ENCODE results near the gene LTV1.
A peak's percentile ranks its signal among the peaks of the same experiment; 100 is the strongest.
"Not testable (repeated sequence)": the region's sequence is repeated elsewhere in the genome, so short reads cannot be mapped to it uniquely, and the experiment has no call there.

The LTV1 gene

DNA sequence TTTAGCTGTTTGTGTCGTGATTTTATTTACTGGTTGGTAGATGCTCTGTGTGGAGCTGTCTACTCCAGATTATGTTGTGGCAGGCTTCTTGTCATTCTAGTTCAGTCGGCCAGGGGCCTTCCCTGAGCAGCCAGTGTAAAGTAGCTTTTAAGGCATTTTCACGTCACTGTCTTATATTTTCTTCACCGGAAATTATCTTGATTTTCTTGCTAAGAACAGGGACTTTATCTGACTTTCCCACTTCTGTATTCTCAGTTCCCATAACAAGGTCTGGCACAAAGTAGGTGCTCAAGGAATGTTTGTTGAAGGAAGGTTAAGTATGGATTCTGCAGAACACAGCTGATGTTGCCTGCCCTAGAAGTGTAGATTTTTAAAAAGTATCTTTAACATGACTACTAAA, 868 bp downstream of the LTV1 start:
- peak; percentile 31 for DNase-seq

DNA sequence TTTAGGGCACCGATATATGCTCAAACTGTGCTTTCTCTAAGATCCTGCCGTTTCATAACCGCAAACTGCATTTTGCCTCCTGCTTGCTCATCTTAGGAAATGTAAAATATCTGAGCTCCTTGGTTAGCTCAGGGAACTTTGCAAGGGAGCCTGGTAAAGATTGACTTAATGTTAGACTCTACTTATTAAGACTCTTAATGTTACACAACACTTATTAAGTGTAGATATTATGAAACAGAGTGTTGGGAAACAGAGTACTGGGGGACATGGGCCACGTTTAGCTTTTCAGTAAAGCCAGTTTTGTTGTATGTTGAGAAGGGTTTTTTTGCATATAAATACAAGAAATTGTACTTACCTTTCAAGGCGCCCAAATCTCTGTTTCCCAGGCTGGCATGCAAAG, 1.9 kb downstream of the LTV1 start:
- DNase-seq, result no peak

DNA sequence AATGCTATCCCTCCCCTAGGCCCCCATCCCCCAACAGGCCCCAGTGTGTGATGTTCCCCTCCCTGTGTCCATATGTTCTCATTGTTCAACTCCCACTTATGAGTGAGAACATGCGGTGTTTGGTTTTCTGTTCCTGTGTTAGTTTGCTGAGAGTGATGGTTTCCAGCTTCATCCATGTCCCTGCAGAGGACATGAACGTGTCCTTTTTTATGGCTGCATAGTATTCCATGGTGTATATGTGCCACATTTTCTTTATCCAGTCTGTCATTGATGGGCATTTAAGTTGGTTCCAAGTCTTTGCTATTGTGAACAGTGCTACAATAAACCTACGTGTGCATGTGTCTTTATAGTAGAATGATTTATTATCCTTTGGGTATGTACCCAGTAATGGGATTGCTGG, 8.6 kb downstream of the LTV1 start:
- not testable (repeated sequence) for DNase-seq

DNA sequence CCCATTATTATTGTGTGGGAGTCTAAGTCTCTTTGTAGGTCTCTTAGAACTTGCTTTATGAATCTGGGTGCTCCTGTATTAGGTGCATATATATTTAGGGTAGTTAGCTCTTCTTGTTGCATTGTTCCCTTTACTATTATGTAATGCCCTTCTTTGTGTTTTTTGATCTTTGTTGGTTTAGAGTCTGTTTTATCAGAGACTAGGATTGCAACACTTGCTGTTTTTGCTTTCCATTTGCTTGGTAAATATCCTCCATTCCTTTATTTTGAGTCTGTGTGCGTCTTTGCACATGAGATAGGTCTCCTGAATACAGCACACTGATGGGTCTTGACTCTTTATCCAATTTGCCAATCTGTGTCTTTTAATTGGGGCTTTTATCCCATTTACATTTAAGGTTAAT, 11.9 kb downstream of the LTV1 start:
- DNase-seq, result not testable (repeated sequence)

DNA sequence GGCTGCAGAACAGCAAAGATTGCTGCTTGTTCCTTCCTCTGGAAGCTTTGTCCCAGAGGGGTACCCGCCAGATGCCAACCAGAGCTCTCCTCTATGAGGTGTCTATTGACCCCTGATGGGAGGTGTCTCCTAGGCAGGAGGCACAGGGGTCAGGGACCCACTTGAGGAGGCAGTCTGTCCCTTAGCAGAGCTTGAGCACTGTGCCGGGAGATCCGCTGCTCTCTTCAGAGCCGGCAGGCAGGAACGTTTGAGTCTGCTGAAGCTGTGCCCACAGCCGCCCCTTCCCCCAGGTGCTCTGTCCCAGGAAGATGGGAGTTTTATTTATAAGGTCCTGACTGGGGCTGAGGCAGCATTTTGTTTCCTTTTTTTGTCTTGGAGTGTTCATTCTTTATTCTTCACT, 13.6 kb downstream of the LTV1 start:
- DNase-seq, result not testable (repeated sequence)

DNA sequence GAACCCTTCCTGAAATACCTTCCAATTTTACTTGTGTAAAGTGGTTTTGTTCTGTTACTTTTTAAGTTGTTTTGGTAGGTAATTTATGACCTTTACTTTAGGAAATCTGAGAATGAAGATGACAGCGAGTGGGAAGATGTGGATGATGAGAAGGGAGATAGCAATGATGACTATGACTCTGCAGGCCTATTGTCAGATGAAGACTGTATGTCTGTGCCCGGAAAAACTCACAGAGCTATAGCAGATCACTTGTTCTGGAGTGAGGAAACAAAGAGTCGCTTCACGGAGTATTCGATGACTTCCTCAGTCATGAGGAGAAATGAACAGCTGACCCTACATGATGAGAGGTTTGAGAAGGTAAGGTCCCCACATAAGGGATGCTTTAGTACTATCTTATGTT, 14.5 kb downstream of the LTV1 start:
- no peak for DNase-seq

DNA sequence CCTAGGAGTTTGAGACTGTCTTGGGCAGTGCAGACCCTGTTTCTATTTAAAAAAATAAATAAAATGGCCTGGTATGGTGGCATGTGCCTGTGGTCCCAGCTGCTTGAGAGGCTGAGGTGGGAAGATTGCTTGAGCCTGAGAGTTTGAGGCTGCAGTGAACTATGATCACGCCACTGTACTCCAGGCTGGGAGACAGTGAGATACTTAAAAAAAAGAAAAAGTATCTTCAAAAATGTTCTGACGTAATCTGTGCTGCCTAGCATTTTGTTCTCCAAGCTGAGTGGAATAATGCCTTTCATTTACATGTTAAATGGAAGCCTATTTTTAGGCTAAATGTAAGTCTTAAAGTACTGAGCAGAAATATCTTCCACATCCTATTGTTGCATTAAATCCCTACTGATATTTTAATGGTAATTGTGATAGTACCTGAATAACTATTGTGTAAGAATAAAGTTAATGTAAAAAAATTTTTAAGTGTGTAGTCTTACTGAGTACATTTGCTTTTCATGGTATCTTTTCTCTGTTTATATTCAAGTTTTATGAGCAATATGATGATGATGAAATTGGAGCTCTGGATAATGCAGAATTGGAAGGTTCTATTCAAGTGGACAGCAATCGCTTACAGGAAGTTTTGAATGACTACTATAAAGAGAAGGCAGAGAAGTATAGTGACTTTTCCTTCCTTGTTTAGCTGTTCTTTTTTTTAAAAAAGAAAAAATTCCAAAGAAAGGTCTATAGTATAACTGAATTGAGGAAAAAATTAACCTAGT, 16.9 kb downstream of the LTV1 start:
- no peak for DNase-seq

DNA sequence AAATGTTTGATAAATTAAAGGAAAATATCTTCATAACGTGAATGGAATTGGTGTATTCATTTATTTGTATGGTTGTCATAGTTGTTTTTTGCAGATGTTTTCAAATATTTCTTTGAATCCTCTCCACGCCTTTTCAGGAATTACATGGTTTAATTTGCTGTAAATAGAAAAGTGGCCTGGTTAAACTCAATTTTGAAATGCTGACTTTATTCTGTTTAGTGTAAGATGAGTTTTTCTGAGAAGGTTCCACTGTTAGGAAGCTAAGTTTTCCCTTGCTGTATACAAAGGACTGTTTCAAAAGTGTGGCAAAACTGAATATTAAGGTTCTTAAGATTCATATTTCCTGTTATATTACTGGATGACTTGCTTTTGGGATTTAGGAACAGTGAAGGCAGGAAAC, 20.6 kb downstream of the LTV1 start:
- no peak for DNase-seq

DNA sequence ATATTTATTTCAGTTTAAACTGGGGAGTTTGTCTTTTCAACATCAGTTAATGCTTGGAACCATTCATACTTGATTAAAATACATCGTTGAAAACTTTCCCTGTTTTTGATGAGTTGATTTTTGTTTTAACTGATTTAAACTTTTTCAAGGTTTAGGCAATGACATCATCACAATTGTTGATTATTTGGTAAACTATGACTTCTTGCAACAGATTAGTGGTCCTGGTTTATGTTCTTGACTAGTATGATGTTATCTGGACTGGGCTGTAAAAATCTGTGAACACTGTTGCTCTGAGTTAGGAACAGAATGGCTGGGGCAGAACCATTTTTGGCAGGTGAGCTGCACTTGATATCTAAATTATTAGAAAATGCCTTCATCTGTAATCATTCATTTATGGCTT, 21.1 kb downstream of the LTV1 start, which contains the start of gene ZC2HC1B:
Gene ZC2HC1B, plus strand, starts transcription at position 241 of the 400 bp plus-strand sequence. Its CDS starts 66 bp downstream, at position 307.
- DNase-seq, result no peak

DNA sequence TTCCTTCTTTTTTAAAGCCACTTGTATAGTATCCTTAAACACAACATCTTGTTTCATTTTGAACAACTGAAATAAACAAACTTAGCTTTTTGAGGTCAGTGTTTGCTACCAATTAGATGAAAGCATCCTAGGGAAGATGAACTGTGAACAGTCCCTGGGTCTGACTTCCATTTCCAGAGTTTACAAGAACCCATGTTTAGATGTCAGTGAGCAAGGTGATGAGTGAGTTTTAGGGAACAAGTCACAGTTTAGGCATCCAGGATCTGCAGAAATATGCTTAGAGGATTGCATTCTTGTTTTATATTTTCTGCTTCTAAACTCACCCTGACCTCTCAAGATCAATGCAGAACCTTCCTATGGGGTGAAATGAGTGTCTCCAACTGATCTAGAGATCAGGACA, 24.1 kb downstream of the LTV1 start:
- no peak for DNase-seq

DNA sequence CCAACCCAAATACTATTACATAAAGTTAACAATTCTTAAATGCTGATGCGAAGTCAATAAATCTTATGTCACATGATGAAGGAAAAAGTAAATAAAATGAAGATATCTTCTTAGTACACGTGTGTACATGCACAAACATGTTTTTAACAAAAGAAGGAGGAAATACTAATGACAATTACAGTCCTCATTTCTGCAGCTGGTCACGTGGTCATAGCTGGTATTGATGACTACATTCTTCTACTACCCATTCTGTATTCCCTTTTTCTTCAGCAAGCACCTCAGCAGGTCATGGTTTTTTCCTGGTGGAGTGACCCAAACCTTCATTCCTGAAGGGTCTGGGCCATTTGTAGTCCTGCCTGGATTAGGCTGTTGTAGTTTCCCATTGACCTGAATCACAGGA, 25.7 kb downstream of the LTV1 start:
- not testable (repeated sequence) for DNase-seq

DNA sequence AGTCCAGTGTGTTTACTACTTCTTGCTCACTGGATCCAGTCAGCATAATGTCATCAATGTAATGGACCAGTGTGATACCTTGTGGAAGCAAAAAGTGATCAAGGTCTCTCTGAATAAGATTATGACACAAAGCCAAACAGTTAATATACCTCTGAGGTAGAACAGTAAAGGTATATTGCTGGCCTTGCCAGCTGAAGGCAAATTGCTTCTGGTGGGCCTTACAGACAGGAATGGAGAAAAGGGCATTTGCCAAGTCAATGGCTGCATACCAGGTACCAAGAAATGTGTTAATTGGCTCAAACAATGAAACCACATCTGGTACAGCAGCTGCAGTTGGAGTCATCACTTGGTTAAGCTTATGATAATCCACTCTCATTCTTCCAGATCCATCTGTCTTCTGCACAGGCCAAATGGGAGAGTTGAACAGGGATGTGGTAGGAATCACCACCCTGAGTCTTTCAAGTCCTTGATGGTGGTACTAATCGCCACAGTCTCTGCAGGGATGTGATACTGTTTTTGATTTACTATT, 28.1 kb downstream of the LTV1 start:
- not testable (repeated sequence) for DNase-seq

DNA sequence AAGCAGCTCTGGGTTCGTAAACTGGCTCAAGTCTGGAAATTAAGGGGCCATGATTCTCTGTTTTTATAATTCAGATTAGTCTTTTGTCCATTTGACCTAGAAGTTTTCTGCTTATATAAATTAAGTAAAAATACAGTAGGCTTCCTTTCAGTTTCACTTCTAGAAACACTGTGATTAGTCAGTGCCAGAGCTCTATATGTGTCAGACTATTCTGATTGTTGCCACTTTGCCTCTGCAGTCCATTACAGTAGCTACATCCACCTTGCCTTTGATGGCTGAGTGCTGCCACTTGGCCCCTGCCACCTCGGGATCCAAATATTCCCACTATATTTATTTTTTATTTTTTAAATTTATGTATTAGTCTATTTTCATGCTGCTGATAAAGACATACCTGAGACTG, 29.1 kb downstream of the LTV1 start:
- DNase-seq, result no peak

DNA sequence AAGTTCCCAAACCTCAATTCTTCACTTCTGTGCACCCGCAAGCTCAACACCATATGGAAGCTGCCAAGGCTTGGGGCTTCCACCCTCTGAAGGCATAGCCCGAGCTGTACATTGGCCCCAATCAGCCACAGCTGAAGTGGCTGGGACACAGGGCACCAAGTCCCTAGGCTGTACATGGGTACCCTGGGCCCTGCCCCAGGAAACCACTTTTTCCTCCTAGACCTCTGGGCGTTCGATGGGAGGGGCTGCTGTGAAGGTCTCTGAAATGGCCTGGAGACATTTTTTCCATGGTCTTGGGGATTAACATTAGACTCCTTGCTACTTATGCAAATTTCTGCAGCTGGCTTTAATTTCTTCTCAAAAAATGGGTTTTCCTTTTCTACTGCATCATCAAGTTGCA, 30.5 kb downstream of the LTV1 start:
- not testable (repeated sequence) for DNase-seq

DNA sequence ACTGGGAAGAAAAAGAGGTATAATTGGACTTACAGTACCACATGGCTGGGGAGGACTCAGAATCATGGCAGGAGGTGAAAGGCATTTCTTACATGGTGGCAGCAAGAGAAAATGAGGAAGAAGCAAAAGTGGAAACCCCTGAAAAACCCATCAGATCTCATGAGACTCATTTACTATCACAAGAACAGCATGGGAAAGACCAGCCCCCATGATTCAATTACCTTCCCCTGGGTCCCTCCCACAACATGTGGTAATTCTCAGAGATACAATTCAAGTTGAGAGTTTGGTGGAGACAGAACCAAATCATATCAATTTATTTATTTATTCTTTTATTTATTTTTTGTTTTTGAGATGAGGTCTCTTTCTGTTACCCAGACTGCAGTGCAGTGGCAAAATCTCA, 31.4 kb downstream of the LTV1 start:
- DNase-seq, result not testable (repeated sequence)

DNA sequence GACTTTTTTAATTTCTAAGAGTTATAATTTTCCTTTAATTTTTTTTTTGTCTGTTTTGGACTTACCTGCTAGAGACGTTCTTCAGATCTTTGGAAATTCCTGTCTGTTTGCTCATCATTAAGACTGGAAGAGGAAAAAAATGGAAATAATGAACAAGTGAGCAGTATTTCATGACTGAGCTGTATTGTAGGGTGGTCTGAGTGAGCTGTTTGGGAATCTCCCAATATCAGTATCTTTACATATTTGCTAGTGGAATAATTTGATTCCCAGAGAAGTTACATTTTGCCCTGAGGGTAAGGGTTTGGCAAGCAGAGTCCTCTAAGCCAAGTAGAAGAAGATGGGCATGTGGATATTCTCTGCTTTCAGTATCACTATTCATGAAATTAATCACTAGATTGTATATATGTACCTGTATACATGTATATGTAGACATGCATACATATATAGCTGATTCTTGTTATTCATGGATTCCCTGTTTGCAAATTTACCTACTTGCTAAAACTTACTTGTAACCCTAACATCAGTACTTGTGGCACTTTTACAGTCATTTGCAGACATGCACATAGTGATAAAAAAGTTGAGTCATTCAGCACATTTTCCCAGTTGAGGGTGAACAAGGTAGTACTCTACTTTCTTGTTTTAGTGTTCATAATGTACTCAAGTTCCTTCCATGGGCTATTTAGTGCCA, 34.6 kb downstream of the LTV1 start:
- DNase-seq, result no peak

DNA sequence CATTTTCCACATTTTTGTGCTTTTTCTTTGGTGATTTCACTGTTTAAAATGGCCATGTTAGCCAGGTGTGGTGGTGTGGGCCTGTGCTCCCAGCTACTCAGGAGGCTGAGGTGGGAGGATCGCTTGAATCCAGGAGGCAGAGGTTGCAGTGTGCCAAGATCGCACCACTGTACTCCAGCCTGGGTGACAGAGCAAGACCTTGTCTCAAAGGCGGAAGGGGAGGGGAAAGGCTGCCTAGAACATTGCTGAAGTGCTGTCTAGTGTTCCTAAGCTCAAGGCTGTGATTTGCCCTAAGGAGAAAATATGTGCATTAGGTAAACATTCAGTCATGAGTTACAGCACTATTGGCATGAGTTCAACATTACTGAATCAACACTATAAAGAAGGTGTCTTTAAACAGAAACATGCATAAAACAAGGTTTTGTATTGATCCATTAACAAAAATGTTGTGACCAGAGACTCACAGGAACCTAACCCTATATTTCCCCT, 35.2 kb downstream of the LTV1 start:
- no peak for DNase-seq

DNA sequence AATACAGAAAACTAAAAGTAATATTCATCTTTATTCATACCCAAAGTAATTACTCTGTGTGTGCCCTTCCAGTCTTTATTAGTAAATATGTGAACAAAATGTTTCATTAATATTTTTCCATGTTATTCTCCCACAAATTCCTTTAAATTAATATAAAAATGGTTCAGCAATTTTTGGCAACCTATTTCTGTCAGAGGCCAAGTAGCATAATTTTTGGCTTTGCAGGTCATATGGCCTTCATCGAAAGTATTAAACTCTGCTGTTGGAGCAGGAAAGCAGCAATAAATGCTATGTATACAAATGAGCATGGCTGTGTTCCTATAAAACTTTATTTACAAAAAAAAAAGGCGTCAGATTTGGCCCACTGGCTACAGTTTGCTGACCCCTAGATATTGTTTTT, 37.3 kb downstream of the LTV1 start:
- DNase-seq, result no peak

DNA sequence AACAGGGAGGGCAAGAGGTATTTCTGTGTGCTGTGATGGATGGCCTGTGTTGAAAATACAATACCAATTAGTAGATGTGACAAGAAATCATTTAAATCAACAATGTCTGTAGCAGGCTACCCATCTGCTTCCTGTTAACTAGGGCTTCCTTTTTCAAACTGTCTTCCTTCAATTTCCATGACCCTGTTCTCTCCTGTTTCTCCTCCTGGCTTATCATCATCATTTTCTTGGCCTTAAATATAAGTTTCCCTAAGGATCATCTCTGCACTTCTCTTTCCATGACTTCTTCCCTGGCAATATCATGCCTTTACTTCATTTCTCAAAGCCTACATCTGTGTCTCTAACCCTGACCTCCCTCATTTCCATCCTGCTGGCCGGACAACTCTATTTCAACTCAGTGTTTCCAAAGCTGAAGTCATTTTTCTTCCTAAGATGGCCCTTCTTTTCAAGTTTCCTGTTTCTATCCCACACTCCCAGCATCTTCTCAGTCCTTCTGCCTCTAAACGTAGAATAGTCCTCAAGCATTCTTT, 39.3 kb downstream of the LTV1 start:
- DNase-seq, result no peak

DNA sequence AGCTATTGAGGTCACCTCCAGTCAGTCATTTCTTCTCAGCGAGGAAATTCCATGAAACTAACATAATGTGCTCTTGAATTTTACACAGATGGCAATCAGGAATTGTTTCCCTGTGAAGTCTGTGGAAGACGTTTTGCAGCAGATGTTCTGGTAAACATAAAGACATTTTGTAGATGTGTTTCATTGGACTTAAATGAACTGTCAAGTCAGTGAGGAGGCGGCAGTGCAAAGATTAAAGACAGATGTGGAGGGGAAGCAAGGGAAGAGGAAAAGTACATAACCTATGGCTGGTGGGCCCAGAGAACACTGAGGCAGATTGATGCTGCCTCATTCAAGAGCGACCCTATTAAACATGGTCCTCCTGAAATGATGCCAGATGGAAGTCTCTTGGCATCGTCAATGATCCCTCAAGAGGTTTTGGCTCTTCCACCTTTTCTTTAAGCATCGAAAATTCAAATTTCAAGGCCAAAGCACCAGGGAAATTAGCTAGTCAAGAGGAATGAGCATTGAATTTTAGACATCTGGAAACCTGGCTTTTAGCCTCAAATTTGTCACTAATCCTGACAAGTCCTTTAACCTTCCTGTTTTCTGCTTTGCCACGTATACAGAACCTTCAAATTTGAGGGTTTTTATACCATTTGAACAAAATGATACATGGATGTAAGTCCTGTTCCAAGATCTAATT, 41.2 kb downstream of the LTV1 start:
- DNase-seq, result no peak

DNA sequence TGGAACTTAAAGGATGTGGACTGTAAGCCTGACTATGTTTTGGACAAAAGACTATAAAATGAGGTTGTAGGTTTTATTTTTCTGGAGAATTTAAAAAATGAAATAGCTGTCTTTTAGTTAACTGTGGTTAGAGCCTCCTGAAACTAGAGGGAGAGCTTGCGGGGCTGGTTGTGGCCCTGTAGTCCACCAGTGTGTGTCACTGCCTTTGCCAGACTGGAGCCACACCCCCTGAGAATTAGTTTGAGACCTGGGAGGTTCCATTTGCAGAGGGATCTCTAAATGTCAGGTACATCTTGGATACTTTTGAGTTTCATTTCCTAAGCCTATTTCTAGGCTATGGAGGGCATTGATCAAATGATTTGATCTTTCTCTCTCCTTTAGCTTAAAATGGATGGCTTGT, 42.0 kb downstream of the LTV1 start:
- no peak for DNase-seq

DNA sequence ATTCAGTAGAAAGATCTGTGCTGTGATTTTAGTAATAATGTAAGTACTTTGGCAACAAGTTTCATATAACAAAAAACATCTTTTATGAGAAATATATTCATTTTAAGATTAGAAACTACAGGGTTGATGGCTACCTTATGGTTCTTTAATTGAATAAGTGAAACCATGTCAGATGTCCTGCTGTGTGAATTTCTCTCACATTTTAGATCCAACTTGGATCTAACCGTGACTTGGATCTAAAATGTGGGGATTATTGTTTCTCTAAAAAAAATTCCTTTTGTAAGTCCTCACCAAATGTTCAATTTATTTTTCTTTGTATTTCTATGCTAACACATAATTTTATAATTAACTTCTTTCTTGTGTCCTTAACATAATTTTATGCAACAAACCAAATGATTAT, 51.5 kb downstream of the LTV1 start:
- no peak for DNase-seq

All from hematopoietic multipotent progenitor cell treated with erythropoietin and hydrocortisone succinate and interleukin-3 and kit ligand, for 8 days (in vitro differentiated cells).